Mucosa of descending colon (tissue), 3 donors: Measurements from ENCODE around the gene GSTM3. TPM values are rescaled to one million over a fixed set of nuclear protein-coding genes. Genes with fewer than 3 reads are reported as not detected.

ENCODE experiments used
- ATAC-seq: fragments of 200-7000 bp; cut with Tn5 transposase; one replicate; pipeline ENCODE4 v1.9.1; 2020; ENCODE audit warnings: mild to moderate bottlenecking, moderate library complexity
- DNase-seq, 3 donors: peaks; one replicate each; pipeline ENCODE4 v3.0.0-alpha.2; 2020
- H3K36me3 ChIP-seq: fragments of 200-600 bp; one replicate; pipeline ENCODE4 v1.8.0; 2021; ENCODE audit warnings: low read depth, mild to moderate bottlenecking
- H3K4me1 ChIP-seq: fragments of 200-600 bp; one replicate; pipeline ENCODE4 v1.8.0; 2021; ENCODE audit warnings: low read depth, mild to moderate bottlenecking
- H3K4me3 ChIP-seq: fragments of 200-600 bp; one replicate; pipeline ENCODE4 v1.8.0; 2021; ENCODE audit warnings: mild to moderate bottlenecking
- H3K9me3 ChIP-seq: fragments of 200-600 bp; one replicate; pipeline ENCODE4 v1.8.0; 2021; ENCODE audit warnings: mild to moderate bottlenecking
- CTCF ChIP-seq: fragments of 200-600 bp; IDR thresholded peaks from one replicate; pipeline ENCODE4 v1.8.0; 2022; ENCODE audit warnings: antibody characterized with exemption, mild to moderate bottlenecking
- intact Hi-C, 2 donors: fragments of 100-400 bp; cut with DNase I in 1 of 2; cut with micrococcal nuclease in 1 of 2; formaldehyde crosslinking; loops; one replicate each; pipeline versions ENCODE4 v1.11.0 to v1.11.1; 2022; cut with DNase I, micrococcal nuclease
- total RNA-seq, 3 donors: library from RNA; stranded (reverse); fragmentation: NEBNext Ultra II Directional in 2 of 3; extraction: Animal tissue kit (Norgen Biotek cat#: 25700) in 2 of 3; gene quantifications; one replicate each; pipeline versions ENCODE4 v1.2.1 to v1.2.4, GENCODE V29; 2021 to 2023
- donor health status: DM: no; HTN: no; CAD: no; lungs with moderate emphysema.
- donor health status: DM: no; HTN: no; CAD: no.
- donor health status: DM: no; HTN: yes; CAD: no.

Gene GSTM3
- total RNA-seq, 3 donors from 2014 or later, result 4.9 to 84.8 (median 12.4) TPM

DNA sequence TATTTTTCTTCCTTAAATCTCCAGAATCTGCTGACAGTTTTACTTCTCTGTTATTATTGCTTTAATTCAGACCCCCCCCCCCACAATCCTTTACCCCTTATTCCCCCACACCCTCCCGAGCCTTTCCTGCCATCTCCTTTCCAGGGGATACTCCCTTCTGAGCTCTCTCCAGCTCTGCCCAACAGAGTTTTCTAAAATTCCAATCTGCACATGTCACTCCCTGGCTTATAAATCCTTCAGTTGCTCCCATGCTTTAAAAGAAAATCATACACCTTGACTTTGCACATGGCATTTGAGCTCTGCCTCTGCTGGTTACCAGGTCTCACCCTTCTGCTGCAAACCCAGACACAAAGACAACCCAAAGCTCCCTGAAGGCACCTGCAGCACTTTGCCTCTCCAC is 34.6 kb upstream of the GSTM3 start:
- H3K9me3 ChIP-seq, result no peaks in the 10 kb centered on the region
- H3K36me3 ChIP-seq, result no peaks in the 10 kb centered on the region
- intact Hi-C loops, result loop anchor here in 1 of 2 donors (5.0 kb wide), 2 partner anchors 207 to 233 kb away; partner anchors contain the start of gene AHCYL1
- peaks cover 4% of the 10 kb centered on the region for H3K4me1 ChIP-seq
- ATAC-seq, result no peak
- H3K4me3 ChIP-seq, result no peak overlapping the region
- no peak for TF ChIP-seq CTCF
- no peak for DNase-seq

DNA sequence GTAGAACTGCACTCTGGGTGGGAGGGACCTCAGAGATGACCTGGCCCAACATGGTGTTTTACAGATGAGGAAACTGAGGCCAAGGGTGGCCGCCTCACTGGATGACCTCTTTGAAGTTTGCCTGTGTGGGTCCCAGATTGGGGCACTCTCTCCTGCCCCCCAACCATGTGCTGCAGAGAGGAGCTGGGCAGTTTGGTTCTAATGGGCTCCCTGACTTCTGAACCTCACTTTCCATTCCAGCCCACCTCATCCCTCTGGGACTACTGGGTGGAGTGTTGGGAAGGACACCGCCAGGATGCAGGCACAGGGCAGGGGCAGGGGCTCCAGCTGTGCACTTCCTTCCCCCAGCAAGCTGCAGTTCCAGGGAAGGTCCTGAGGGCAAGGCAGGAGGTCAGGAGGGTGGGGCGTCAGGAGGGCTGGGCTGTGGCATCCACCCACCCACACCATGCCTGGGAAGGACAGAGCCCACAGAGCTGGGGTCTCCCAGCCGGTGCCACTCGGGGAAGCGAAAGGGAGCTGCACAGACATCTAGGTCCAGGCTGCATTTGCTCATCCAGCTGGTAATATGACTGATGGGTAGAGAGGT is 33.2 kb upstream of the GSTM3 start:
- intact Hi-C loops, result loop anchor here (5.0 kb wide), 1 partner anchor 132 kb away; no protein-coding TSS in a partner anchor
- Histone ChIP-seq H3K4me3 (no peak overlapping the region), H3K9me3 (no peaks in the 10 kb centered on the region), H3K4me1 (peaks cover 4% of the 10 kb centered on the region), H3K36me3 (no peaks in the 10 kb centered on the region)
- ATAC-seq, result no peak
- no peak for TF ChIP-seq CTCF
- DNase-seq, result peak in 2 of 3 donors; percentile 33 to 51

DNA sequence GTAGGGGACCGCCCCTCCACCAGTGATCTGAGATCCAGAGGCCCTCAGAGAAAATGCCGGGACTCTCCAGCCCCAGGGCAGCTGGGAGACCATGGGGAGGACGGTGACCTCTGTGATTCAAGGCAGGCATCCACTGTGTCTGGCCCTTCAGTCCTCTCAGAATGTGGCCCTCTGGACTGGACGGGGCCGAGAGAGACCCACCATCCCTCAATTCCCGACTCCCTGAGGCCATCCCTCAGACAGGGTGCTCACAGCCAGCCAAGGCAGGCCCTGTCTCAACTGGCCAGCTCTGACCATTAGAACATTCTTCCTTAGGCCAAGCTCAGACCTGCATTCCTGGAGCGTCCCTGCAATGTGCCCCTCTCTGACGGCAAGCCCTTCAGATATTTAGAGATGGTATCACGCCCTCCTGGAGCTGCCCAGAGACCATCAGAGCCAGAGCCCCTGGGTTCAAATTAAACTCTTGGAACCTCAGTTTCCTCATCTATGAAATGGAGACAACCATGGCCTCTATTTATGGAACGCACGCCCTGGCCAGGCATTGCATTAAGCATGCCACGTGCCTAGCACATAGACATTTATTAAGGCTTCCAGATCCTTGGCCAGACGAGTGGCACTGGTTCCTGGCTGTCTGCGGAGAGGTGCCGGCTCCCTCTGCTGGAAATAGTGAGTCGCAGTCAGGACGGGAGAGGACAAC is 32.5 kb upstream of the GSTM3 start:
- H3K4me1 ChIP-seq, result peaks cover 4% of the 10 kb centered on the region
- peak; percentile 87 for ATAC-seq
- H3K36me3 ChIP-seq, result no peaks in the 10 kb centered on the region
- H3K4me3 ChIP-seq, result no peak overlapping the region
- H3K9me3 ChIP-seq, result no peaks in the 10 kb centered on the region
- peak; percentile 81 for TF ChIP-seq CTCF
- intact Hi-C loops, result loop anchor here (5.0 kb wide), 1 partner anchor 131 kb away; no protein-coding TSS in a partner anchor
- DNase-seq, result peak; percentile 81 to 85 (median 84)

DNA sequence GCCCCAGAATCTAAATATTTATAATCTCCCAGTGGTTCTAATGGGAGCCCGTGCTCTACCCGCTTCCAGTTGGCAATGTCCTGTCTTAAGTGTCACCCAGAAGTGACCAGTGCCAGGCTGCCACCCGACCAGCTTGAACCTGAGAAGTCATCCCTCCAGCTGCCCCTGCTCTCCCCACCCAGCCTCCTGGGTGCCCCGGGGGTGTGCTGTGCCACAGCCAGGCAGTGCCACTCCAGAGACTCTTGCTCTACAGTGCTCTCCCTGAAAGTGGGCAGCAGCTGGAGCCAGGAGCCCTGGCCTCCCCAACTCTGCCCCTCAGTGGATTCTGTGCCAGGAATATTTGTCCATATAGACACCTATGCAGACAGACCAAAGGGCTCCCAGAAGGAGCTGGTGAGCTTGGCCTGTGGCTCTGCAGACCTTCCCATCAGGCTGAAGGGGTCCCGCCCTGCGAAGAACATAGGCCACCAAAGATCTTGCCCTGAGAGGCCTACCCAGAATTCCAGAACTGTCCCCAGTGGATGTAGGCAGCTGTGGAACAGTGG is 31.9 kb upstream of the GSTM3 start:
- Histone ChIP-seq H3K4me1 (peaks cover 4% of the 10 kb centered on the region), H3K36me3 (no peaks in the 10 kb centered on the region), H3K4me3 (no peak overlapping the region), H3K9me3 (no peaks in the 10 kb centered on the region)
- no peak for TF ChIP-seq CTCF
- no peak for ATAC-seq
- peak in 2 of 3 donors; percentile 28 to 50 for DNase-seq
- intact Hi-C loops, result loop anchor here (5.0 kb wide), 1 partner anchor 130 kb away; no protein-coding TSS in a partner anchor

DNA sequence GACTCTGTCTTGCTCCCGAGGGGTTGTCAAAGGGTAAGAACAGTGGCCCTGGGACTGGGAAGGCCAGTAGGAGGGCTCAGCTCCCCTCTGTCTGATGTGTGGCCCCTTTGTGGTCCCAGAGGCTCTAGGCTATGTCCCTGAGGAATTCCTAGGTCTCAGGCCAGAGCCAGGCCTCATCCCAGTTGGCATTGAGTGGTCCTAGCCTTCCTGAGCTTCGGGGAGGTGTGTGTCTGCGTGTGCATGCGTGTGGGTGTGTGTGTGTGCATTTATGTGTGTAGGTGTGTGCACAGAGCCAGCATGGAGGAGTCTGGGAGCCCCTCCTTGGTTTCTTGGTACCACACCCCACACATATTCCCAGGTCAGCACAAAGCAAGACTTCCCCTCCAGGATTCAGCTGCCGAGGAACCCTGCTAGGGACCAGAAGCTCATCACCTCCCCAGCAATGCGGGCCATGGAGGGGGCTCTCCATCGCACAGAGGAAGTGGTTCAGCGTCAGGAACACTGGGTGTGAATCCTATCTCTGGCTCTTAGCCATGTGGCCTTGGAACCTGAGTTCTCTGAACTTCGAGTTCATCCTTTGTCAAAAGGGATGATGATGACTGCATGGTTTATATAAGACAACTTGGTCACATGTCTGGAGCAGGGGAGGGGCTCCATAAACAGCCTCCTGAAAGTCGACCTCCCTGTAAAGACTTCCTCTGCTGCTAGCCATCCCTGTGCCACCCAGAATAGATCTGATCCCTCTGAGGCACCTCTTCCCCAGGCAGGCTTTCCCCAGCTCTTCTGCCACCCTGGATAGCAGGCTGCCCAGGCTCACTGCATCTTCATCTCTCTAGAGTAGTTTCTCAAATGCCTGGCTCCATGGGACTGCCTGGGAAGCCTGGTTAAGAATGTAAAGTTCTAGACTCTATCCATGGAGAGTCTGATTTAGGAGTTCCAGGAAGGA is 31.1 kb upstream of the GSTM3 start:
- intact Hi-C loops, result loop anchor here (5.0 kb wide), 1 partner anchor 130 kb away; no protein-coding TSS in a partner anchor
- Histone ChIP-seq H3K4me3 (no peak overlapping the region), H3K36me3 (no peaks in the 10 kb centered on the region), H3K4me1 (peaks cover 3% of the 10 kb centered on the region), H3K9me3 (no peaks in the 10 kb centered on the region)
- DNase-seq (peak in 2 of 3 donors; percentile 25 to 32), ATAC-seq (peak; percentile 22)
- no peak for TF ChIP-seq CTCF
